ENCODE measurements around the gene HPDL.
A peak's percentile ranks its signal among the peaks of the same experiment; 100 is the strongest.

Gene HPDL

DNA sequence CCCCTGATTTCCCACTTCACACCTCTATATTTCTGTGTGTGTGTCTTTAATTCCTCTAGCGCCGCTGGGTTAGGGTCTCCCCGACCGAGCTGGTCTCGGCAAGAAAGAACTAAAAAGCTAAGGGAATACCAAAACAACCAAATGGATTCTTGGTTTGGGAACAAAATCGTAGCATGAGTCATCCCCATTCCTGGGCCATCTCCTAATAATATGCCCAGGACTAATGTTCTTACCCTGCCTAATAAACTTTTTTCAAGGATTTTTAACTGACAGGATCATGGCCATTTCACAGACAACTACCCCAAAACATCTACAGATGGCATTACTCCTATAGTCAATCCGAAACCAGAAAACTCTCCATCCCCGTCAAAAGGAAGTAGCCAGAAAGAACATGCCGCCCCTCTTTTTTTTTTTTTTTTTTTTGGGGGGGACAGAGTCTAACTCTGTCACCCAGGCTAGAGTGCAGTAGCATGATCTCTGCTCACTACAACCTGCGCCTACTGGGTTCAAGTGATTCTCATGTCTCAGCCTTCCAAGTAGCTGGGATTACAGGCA, 4.1 kb upstream of the HPDL start:
- no peak for DNase-seq (ENCODE audit: low spot score)

- no peak for DNase-seq (ENCODE audit: low spot score)
These were observed 716 bp upstream of the HPDL start for GRCh38 chr1:45325851-45326506.

GRCh38 chr1:45327644-45328515, 1.2 kb downstream of the HPDL start:
- DNase-seq (ENCODE audit: low spot score): no peak

DNA sequence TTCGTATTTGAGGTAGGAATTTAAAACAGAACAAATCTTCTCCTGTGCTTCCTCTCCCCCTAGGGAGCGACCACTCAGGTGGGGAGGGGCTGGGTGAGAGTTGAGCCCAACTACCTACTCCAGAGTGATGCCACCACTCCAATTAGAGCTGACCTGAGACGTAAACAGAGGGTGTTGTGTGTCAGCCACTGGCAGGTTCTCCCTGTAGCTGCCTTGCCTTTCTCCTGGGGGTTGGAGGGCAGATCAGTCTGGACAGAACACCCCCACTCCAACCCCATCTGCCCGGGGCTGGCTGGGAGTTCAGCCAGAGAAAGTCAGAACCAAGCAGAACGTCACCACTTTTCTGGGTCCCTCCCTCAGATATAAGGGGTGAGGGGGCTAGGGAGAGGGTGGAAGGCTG, 2.0 kb downstream of the HPDL start:
- no peak for DNase-seq (ENCODE audit: low spot score)

- DNase-seq (ENCODE audit: low spot score): no peak
These were observed 2.8 kb downstream of the HPDL start for GRCh38 chr1:45329445-45329844.

DNA sequence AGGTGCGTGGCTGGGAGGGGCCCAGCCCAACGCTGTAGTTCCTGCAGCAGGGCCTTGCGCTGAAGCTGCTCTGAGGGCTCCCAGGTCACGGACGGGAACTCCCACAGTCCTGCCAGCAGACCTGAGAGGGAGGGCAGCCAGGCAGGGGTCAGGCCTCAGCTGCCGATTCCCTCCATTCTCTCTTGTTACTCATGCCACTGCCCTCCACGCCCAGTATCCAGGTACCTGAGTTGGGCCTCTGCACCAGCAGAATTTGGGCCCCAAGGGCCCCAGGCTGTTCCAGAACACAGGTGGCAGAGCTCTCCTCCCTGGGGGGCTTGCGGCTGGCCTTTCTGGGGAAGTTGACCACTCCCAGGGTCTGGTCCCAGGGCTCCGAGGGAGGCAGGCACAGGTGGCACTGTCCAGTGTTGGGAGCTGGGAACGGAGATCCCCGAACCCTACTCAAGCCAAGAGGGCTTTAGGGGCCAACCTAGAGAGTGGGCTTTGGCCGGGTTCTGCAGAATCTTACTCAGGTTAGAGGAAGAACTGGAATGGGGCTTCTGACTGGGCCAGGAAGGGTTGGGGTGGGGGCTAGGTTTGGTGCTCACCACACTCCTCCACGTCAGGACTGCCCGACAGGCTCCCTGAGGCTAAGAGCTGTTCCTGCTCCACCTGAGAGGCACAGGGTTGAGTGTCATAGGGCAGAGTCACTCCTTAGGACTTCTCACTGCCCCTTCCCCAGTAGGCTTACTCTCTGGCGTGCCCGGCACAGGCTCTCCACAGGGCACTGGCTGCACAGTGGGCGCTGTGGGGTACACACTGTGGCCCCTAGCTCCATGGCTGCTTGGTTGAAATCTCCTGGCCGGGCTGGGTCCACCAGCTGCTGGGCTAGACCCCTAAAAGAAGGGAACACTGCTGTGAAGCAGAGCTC, 5.0 kb downstream of the HPDL start:
- no peak for DNase-seq (ENCODE audit: low spot score)

DNA sequence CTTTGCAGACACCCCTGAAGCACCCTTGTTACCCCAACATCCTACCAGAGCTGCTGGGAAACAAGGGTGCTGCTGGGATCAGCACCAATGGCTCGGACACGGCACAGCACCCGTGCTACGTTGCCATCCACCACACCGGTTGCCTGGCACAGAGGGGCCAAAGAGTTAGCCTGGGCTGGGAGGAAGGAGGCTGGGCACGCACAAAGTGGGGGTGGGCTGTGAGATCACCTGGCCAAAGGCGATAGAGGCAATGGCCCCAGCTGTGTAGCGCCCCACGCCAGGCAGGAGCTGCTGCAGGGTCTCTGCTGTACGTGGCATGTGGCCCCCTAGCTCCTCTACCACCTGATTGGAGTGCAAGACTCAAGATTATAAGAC, 5.6 kb downstream of the HPDL start:
- DNase-seq (ENCODE audit: low spot score): no peak

GRCh38 chr1:45334308-45335245, 7.9 kb downstream of the HPDL start:
- DNase-seq (ENCODE audit: low spot score): no peak

DNA sequence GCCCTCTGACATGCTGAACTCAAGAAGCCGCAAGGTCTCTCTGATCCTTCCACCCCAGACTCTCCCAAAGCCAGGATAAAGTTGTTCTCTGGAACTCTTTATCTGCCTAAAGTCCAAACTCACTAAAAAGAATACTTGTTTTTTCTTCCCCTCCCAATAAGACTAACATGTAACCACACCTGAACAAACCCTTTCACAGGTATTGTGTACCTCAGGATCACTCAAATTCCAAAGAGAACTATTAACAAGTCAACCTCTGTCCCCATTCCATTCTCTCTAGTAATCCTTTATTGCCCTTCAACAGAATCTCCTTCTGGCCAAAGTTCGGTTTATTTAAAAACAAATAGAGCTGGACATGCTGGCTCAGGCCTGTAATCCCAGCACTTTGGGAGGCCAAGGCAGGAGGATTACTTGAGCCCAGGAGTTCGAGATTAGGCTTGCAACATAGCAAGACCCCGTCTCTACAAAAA, 9.2 kb downstream of the HPDL start:
- DNase-seq (ENCODE audit: low spot score): no peak

- no peak for DNase-seq (ENCODE audit: low spot score)
These were observed 11.1 kb downstream of the HPDL start for GRCh38 chr1:45337630-45338325.

- peak; percentile 95 for DNase-seq (ENCODE audit: low spot score)
These were observed 13.3 kb downstream of the HPDL start, which contains the start of the genes MUTYH and TOE1 for GRCh38 chr1:45339789-45340558. Gene MUTYH (minus strand): TSS chr1:45340440. CDS start chr1:45334505, 5,935 bp downstream. Gene TOE1 (plus strand): TSS chr1:45340170. CDS start chr1:45340253, 83 bp downstream.

GRCh38 chr1:45340816-45341466, 14.2 kb downstream of the HPDL start:
- DNase-seq (ENCODE audit: low spot score): no peak

DNA sequence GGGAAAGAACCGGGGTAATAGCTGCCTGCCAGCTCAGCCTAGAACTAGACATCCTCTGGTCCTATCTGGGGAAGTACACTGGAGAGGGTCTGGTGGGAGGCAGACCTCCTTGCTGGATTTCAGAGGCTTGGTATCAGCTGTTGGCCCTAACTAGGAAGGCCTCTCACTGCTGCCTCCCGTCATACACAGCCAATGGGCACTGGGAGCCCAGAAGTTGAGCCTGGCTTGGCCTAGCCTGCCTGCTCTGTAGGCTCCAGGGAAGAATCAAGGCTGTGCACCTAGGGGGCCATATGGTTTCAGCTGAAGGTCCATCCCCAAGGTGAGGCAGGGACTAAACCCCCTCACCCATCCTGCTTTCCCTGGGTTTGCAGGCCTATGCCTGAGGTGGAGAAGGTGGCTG, 17.8 kb downstream of the HPDL start:
- no peak for DNase-seq (ENCODE audit: low spot score)

DNA sequence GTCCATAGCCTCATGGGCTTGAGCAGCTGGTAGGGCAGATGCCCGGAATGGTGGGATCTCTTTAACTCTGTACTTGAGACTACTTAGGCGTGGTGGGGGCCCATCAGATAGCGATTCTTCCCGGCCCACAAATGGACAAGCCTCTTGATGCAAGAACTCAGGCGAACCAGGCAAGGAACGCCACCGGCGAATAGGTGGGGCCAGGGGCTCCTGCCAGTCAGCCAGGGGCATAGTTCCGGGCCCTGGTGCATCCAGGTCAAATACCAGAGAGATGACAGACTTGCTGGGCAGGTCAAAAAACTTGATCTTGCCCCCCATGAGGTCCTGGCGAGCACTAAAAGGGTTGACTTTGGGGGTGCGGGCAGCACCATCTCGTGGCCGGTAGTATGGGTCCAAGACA, 18.3 kb downstream of the HPDL start:
- DNase-seq (ENCODE audit: low spot score): no peak

GRCh38 chr1:45346473-45346872, 19.8 kb downstream of the HPDL start:
- no peak for DNase-seq (ENCODE audit: low spot score)

DNA sequence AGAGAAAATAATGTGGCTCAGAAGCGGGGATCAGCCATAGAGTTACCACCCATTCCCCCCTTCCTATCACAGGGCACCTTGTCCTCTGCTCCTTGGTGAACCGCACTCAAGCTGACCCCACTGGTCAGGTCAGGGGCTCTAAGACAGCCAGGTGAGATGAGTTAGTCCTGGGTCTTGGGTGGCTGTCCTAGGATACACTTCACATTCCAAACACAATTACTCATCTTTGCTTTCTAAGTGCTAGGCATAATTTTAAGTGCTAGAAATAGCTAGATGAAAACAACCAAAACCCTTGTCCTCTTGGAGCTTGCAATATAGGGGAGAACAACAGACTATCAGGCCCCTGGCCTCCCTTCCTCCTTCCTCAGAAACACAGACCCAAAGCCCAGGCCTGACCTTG, 21.3 kb downstream of the HPDL start:
- peak; percentile 47 for DNase-seq (ENCODE audit: low spot score)

GRCh38 chr1:45348609-45348965, 21.9 kb downstream of the HPDL start:
- no peak for DNase-seq (ENCODE audit: low spot score)

DNA sequence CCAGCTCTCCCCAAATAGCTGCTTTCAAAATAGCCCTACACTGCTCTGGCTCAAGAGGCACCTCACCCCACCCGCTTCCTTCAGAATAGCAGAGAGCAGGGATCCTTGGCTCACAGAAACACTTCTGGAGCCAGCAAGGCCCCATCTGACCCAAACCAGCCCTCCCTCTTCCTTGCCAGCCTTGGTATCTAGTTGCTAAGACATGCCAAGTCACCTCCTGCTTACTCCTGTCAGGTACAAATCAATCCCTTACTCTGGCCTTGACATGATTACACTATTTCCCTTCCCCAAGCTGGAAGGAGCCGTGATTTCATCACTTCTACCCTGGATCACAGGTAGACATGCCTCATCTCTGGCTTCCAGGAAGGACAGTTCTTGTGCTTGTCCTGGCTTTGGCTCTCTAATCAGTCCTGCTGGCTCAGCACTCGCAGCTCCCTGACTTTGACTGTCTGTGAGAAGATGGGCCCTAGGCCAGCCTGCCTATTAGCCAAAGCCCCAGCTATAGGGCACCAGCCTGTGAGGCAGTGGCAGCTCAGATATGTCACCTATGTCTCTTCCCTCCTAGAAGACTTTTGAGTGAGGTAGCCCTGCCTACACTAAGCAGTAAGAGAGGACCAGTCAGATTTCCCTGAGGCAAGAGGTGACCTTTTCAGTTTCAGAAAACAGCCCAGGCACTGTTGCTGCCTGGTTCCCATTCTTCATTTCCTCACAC, 22.4 kb downstream of the HPDL start:
- no peak for DNase-seq (ENCODE audit: low spot score)

Data from hepatic stellate cell (primary cell).